Mesothelial cell of epicardium (in vitro differentiated cells): ENCODE results near the gene PTPRG. TPM values are rescaled to one million over a fixed set of nuclear protein-coding genes. Genes with fewer than 3 reads are reported as not detected.

Experiments used
- DNase-seq, 2 experiments: peaks; one replicate each; pipeline ENCODE4 v3.0.0; 2021; ENCODE audit warnings: low spot score in 2 of 2; ENCODE audit not compliant: unreplicated experiment in 2 of 2
- H3K27ac Mint-ChIP-seq: 2 replicates; pipeline ENCODE4 v1.8.0; 2021; ENCODE audit warnings: mixed read lengths
- H3K27me3 Mint-ChIP-seq: 2 replicates; pipeline ENCODE4 v1.8.0; 2021; ENCODE audit warnings: low read depth, mixed read lengths
- H3K36me3 Mint-ChIP-seq: 2 replicates; pipeline ENCODE4 v1.8.0; 2021; ENCODE audit warnings: mixed read lengths
- H3K4me1 Mint-ChIP-seq: 2 replicates; pipeline ENCODE4 v1.8.0; 2021; ENCODE audit warnings: mixed read lengths
- H3K4me3 Mint-ChIP-seq: 2 replicates; pipeline ENCODE4 v1.8.0; 2021; ENCODE audit warnings: mild to moderate bottlenecking, moderate library complexity, mixed read lengths
- H3K9me3 Mint-ChIP-seq: 2 replicates; pipeline ENCODE4 v1.8.0; 2021; ENCODE audit warnings: mixed read lengths
- total RNA-seq: library from RNA; stranded (reverse); gene quantifications from 3 replicates; pipeline ENCODE4 v1.2.1, GENCODE V29; 2021
- TF ChIP-seq, protein P1 (sequence below): fragments of 200-600 bp; sonication (generic); IDR thresholded peaks from one replicate; pipeline ENCODE4 v1.5.0; 2021; ENCODE audit warnings: antibody characterized with exemption; ENCODE audit not compliant: unreplicated experiment

PTPRG gene
- total RNA-seq, 1 donor from 2014 or later: 40.4 TPM

DNA sequence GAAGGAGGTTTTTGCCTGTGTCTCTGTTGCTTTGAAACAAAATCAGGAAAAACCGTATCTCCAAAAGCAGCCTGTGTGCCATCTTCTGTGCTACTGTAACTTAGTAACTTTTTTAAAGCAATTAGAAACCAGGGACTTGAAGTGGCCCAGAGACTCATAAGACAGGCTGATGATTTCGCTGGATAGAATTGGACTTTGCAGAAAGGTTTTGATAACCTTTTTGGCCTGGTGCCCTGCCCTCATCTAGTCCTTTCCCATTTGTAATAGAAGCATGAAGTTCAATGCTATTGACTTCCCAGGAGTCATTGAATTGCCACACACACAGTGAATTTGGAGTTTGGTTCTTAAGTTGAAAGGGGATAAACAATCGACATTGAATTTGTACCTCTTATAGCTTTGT lies 157.2 kb downstream of the PTPRG start:
- no peak overlapping the region for H3K27ac Mint-ChIP-seq

GRCh38 chr3:61719278-61719977 lies 158.1 kb downstream of the PTPRG start:
- no peaks in the 10 kb centered on the region for H3K4me1 Mint-ChIP-seq
- peaks cover under 1% of the 10 kb centered on the region for H3K9me3 Mint-ChIP-seq

More for the DNA sequence above, 157.2 kb downstream of the PTPRG start:
- H3K36me3 Mint-ChIP-seq: no peaks in the 10 kb centered on the region
- TF ChIP-seq, protein P1, sequence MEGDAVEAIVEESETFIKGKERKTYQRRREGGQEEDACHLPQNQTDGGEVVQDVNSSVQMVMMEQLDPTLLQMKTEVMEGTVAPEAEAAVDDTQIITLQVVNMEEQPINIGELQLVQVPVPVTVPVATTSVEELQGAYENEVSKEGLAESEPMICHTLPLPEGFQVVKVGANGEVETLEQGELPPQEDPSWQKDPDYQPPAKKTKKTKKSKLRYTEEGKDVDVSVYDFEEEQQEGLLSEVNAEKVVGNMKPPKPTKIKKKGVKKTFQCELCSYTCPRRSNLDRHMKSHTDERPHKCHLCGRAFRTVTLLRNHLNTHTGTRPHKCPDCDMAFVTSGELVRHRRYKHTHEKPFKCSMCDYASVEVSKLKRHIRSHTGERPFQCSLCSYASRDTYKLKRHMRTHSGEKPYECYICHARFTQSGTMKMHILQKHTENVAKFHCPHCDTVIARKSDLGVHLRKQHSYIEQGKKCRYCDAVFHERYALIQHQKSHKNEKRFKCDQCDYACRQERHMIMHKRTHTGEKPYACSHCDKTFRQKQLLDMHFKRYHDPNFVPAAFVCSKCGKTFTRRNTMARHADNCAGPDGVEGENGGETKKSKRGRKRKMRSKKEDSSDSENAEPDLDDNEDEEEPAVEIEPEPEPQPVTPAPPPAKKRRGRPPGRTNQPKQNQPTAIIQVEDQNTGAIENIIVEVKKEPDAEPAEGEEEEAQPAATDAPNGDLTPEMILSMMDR: no peak
- H3K4me1 Mint-ChIP-seq: no peaks in the 10 kb centered on the region
- peaks cover 4% of the 10 kb centered on the region for H3K9me3 Mint-ChIP-seq
- H3K27me3 Mint-ChIP-seq: no peaks in the 10 kb centered on the region
- no peak for DNase-seq
- no peak overlapping the region for H3K4me3 Mint-ChIP-seq

DNA sequence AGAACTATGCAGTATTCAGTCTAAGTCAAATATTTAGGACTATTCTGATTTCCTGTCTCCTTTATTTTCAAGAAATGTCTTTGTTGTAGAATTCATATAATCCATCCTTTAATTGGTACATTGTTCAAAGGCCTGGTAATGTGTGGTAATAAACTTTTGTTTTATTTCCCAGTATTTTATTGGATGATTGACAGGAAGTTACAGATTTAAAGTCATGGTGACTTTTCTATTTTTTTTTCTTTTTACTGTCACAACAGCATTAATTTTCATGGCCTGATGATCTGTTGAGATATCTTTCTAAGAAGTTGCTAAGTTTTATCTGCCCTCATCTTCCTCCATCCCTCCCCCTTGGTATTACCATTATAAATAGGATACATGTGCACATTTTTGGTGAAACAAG lies 161.7 kb downstream of the PTPRG start:
- H3K27me3 Mint-ChIP-seq: no peaks in the 10 kb centered on the region
- TF ChIP-seq, protein P1: no peak
- peaks cover 11% of the 10 kb centered on the region for H3K4me1 Mint-ChIP-seq
- H3K4me3 Mint-ChIP-seq: no peak overlapping the region
- no peak overlapping the region for H3K27ac Mint-ChIP-seq
- DNase-seq: no peak
- H3K36me3 Mint-ChIP-seq: no peaks in the 10 kb centered on the region
- H3K9me3 Mint-ChIP-seq: no peaks in the 10 kb centered on the region

More at GRCh38 chr3:61719278-61719977, 158.1 kb downstream of the PTPRG start:
- Mint-ChIP-seq H3K27ac (no peak overlapping the region), H3K4me3 (no peak overlapping the region), H3K36me3 (no peaks in the 10 kb centered on the region), H3K27me3 (no peaks in the 10 kb centered on the region)
- no peak for DNase-seq
- TF ChIP-seq, protein P1: no peak

DNA sequence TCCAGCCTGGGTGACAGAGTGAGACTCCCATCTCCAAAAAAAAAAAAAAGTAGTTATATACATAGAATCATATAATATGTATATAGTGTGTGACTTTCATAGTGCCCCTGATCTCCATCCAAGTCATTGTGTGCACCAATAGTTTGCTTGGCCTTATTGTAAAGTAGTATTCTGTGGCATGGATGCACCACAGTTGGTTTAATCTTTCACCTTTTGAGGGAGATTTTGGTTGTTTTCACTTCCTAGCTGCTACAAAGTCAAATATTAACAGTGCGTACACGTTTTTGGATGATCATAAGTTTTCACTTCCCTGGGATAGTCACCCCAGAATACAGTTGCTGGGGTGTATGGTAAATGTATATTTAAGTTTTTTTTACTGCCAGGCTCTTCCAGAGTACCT lies 162.8 kb downstream of the PTPRG start:
- TF ChIP-seq, protein P1: no peak
- no peak for DNase-seq
- Mint-ChIP-seq H3K27me3 (no peaks in the 10 kb centered on the region), H3K9me3 (no peaks in the 10 kb centered on the region), H3K27ac (no peak overlapping the region), H3K36me3 (no peaks in the 10 kb centered on the region), H3K4me3 (no peak overlapping the region), H3K4me1 (peaks cover 11% of the 10 kb centered on the region)

- Mint-ChIP-seq H3K27ac (no peak overlapping the region), H3K4me3 (no peak overlapping the region), H3K36me3 (no peaks in the 10 kb centered on the region), H3K27me3 (no peaks in the 10 kb centered on the region), H3K9me3 (no peaks in the 10 kb centered on the region), H3K4me1 (peaks cover 15% of the 10 kb centered on the region)
- TF ChIP-seq, protein P1: no peak
- DNase-seq: no peak
Observed at GRCh38 chr3:61724801-61725200, 163.4 kb downstream of the PTPRG start.
